ENCODE results near the gene TEX261. TPM values are rescaled to one million over a fixed set of nuclear protein-coding genes. Genes with fewer than 3 reads are reported as not detected.

TEX261 gene
- polyA plus RNA-seq, 2 donors = 17.5 to 23.9 TPM

GRCh38 chr2:70948337-70949003, 46.2 kb downstream of the TEX261 start:
- Histone ChIP-seq H3K27me3 (ENCODE audit: control insufficient read depth in 1 of 2, insufficient read depth in 2 of 2, low read length in 2 of 2) (no peaks in the 10 kb centered on the region), H3K36me3 (ENCODE audit: control insufficient read depth in 2 of 2, insufficient read depth in 2 of 2, low read length in 1 of 2) (no peaks in the 10 kb centered on the region), H3K9me3 (ENCODE audit: control insufficient read depth in 2 of 2, insufficient read depth in 1 of 2, low read depth in 1 of 2, low read length in 1 of 2) (no peaks in the 10 kb centered on the region), H3K4me3 (ENCODE audit: low read depth in 1 of 2, low read length in 2 of 2) (no peak overlapping the region), H3K27ac (ENCODE audit: low read depth in 2 of 2, low read length in 1 of 2) (no peak overlapping the region), H3K4me1 (ENCODE audit: control insufficient read depth in 2 of 2, insufficient read depth in 2 of 2, low read length in 1 of 2) (peaks cover 0 to 2% of the 10 kb centered on the region in 2 donors)
- WGBS, 2 donors = 8 to 12% methylated on average over 27 of the region's 27 CpGs

DNA sequence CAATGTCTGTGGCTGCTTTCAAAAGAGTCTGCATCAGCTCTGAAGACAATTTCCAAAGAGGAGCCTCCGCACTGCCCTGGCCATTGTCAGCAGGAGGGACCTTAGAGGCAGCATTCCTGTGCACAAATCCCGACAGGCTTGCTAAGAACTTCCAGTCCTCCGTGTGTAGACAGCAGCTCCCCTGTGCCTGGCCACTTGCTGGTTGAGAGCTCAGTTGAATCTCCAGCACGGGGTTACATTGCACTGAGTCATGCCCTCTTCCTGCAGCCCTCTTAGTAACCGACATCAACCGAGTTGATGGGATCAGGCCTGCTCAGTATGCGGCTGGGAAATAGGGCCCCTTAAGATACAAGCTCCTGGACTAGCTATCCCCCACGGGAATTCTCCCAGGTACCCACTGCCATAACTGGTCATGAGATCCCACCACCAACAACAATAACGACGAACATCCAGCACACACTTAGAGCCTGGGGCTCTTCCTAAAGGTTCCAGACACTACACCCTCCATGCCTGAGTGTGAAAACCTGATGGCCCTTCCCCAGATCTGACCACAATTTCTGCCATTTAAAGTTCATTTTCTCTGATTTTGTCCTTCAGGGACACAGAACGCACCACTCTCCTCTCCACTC, 47.0 kb downstream of the TEX261 start:
- no peaks in the 10 kb centered on the region for H3K9me3 ChIP-seq (ENCODE audit: control insufficient read depth in 2 of 2, insufficient read depth in 1 of 2, low read depth in 1 of 2, low read length in 1 of 2)
- H3K36me3 ChIP-seq (ENCODE audit: control insufficient read depth in 2 of 2, insufficient read depth in 2 of 2, low read length in 1 of 2) = no peaks in the 10 kb centered on the region
- WGBS, 2 donors = 59 to 61% methylated on average over 11 of the region's 11 CpGs
- no peak overlapping the region for H3K27ac ChIP-seq (ENCODE audit: low read depth in 2 of 2, low read length in 1 of 2)
- no peak overlapping the region for H3K4me3 ChIP-seq (ENCODE audit: low read depth in 1 of 2, low read length in 2 of 2)
- H3K4me1 ChIP-seq (ENCODE audit: control insufficient read depth in 2 of 2, insufficient read depth in 2 of 2, low read length in 1 of 2) = peaks cover 0 to 2% of the 10 kb centered on the region in 2 donors
- H3K27me3 ChIP-seq (ENCODE audit: control insufficient read depth in 1 of 2, insufficient read depth in 2 of 2, low read length in 2 of 2) = no peaks in the 10 kb centered on the region

DNA sequence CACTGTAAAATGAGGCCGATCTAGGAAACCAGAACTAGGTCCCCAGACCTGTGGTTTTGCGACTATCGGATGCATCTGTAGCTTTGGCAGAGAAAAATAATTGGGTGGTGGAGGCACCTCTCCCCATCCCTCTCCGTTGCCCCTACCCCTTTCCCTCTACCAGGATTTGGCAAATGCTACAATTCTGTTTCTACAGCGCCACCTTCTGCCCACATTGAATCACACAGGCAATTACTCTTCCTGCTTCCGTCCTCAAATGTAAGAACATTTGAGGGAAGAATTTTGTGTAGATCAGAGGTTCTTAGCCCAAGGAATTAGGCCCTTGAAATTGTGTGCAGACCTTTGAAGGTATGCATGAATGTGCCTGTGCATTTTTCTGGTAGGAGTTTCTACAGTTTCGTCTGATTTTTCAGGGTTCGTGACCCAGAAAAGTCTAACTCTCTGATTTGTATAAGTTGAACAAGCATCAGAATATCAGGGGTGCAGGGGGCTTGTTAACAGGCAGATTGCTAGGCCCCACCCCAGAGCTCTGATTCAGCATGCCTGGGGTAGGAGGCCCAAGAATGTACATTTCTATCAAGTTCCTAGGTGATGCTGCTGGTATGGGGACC, 47.7 kb downstream of the TEX261 start:
- 21 to 23% methylated on average over 8 of the region's 8 CpGs for WGBS, 2 donors
- H3K27me3 ChIP-seq (ENCODE audit: control insufficient read depth in 1 of 2, insufficient read depth in 2 of 2, low read length in 2 of 2) = no peaks in the 10 kb centered on the region
- no peak overlapping the region for H3K4me3 ChIP-seq (ENCODE audit: low read depth in 1 of 2, low read length in 2 of 2)
- H3K4me1 ChIP-seq (ENCODE audit: control insufficient read depth in 2 of 2, insufficient read depth in 2 of 2, low read length in 1 of 2) = peaks cover 0 to 2% of the 10 kb centered on the region in 2 donors
- H3K27ac ChIP-seq (ENCODE audit: low read depth in 2 of 2, low read length in 1 of 2) = no peak overlapping the region
- H3K9me3 ChIP-seq (ENCODE audit: control insufficient read depth in 2 of 2, insufficient read depth in 1 of 2, low read depth in 1 of 2, low read length in 1 of 2) = no peaks in the 10 kb centered on the region
- no peaks in the 10 kb centered on the region for H3K36me3 ChIP-seq (ENCODE audit: control insufficient read depth in 2 of 2, insufficient read depth in 2 of 2, low read length in 1 of 2)

GRCh38 chr2:70944111-70944690, 50.5 kb downstream of the TEX261 start:
- WGBS, 2 donors = 81 to 91% methylated on average over 4 of the region's 4 CpGs
- Histone ChIP-seq H3K4me3 (ENCODE audit: low read depth in 1 of 2, low read length in 2 of 2) (no peak overlapping the region), H3K9me3 (ENCODE audit: control insufficient read depth in 2 of 2, insufficient read depth in 1 of 2, low read depth in 1 of 2, low read length in 1 of 2) (no peaks in the 10 kb centered on the region), H3K27ac (ENCODE audit: low read depth in 2 of 2, low read length in 1 of 2) (no peak overlapping the region), H3K36me3 (ENCODE audit: control insufficient read depth in 2 of 2, insufficient read depth in 2 of 2, low read length in 1 of 2) (no peaks in the 10 kb centered on the region), H3K27me3 (ENCODE audit: control insufficient read depth in 1 of 2, insufficient read depth in 2 of 2, low read length in 2 of 2) (no peaks in the 10 kb centered on the region), H3K4me1 (ENCODE audit: control insufficient read depth in 2 of 2, insufficient read depth in 2 of 2, low read length in 1 of 2) (peaks cover 0 to 2% of the 10 kb centered on the region in 2 donors)

- Histone ChIP-seq H3K27me3 (ENCODE audit: control insufficient read depth in 1 of 2, insufficient read depth in 2 of 2, low read length in 2 of 2) (no peaks in the 10 kb centered on the region), H3K36me3 (ENCODE audit: control insufficient read depth in 2 of 2, insufficient read depth in 2 of 2, low read length in 1 of 2) (no peaks in the 10 kb centered on the region), H3K4me3 (ENCODE audit: low read depth in 1 of 2, low read length in 2 of 2) (no peak overlapping the region), H3K9me3 (ENCODE audit: control insufficient read depth in 2 of 2, insufficient read depth in 1 of 2, low read depth in 1 of 2, low read length in 1 of 2) (no peaks in the 10 kb centered on the region), H3K27ac (ENCODE audit: low read depth in 2 of 2, low read length in 1 of 2) (no peak overlapping the region), H3K4me1 (ENCODE audit: control insufficient read depth in 2 of 2, insufficient read depth in 2 of 2, low read length in 1 of 2) (no peaks in the 10 kb centered on the region)
- WGBS, 2 donors = 76 to 82% methylated on average over 9 to 11 of the region's 11 CpGs
Measured at GRCh38 chr2:70943205-70943871, 51.3 kb downstream of the TEX261 start.

DNA sequence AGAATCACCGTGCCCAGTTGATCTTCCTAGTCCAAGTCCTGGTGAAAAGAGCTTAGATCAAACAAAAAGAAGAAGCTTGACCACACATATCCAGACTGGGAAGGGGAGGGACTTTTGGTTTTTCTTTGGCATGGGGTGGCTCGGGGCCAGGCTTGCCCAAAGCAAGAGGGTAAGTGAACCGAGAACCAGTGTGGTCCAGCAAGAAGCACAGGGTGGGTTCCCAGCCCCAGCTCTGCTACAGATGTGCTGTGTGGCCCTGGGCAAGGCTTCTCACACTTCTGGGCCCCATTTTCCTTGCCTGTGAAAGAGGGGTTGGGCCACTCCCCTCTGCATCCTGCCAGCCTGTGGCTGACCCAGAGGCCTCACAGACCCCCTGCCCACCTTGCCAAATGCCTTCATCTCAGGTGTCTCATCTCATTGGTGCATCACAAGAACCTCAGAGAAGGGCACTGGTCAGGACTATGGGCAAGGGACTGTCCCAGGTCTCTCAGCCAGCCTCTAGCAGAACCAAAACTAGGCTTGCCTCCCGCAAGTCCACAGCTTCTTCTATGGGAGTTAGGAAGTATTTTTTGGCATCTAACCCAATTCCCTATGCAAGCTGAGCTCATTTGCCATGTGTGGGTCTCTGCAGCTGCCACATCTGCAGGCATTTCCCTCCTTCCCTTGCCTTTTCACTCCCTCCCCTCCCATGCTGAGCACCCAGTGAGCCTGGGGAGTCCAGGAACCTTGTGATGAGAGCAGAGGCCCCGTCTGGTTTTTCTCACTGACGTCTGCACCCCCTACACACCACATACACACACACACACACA, 52.1 kb downstream of the TEX261 start:
- Histone ChIP-seq H3K27me3 (ENCODE audit: control insufficient read depth in 1 of 2, insufficient read depth in 2 of 2, low read length in 2 of 2) (no peaks in the 10 kb centered on the region), H3K4me1 (ENCODE audit: control insufficient read depth in 2 of 2, insufficient read depth in 2 of 2, low read length in 1 of 2) (no peaks in the 10 kb centered on the region), H3K9me3 (ENCODE audit: control insufficient read depth in 2 of 2, insufficient read depth in 1 of 2, low read depth in 1 of 2, low read length in 1 of 2) (no peaks in the 10 kb centered on the region), H3K4me3 (ENCODE audit: low read depth in 1 of 2, low read length in 2 of 2) (no peak overlapping the region), H3K27ac (ENCODE audit: low read depth in 2 of 2, low read length in 1 of 2) (no peak overlapping the region), H3K36me3 (ENCODE audit: control insufficient read depth in 2 of 2, insufficient read depth in 2 of 2, low read length in 1 of 2) (no peaks in the 10 kb centered on the region)
- WGBS, 2 donors = 63 to 68% methylated on average over 6 of the region's 6 CpGs

DNA sequence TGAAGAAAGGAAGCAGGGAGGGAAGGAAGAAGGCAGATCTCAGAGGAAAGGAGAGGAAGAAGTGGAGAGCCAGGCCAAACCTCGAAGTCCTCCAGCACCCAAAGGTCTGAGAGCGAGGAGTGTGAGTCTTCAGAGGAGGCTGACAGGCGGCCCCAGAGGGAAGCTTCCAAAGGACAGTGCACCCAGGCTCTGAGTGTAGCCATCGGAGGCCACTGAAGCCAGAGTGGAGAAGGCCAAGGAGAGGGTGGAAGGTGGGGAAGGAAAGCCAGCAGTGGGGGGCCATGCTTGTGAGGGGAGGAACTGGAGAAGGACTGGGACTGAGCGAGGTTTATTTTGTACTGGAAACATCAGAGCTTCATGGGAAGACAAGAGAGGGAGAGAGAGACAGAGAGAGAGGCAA, 53.0 kb downstream of the TEX261 start:
- Histone ChIP-seq H3K27ac (ENCODE audit: low read depth in 2 of 2, low read length in 1 of 2) (no peak overlapping the region), H3K36me3 (ENCODE audit: control insufficient read depth in 2 of 2, insufficient read depth in 2 of 2, low read length in 1 of 2) (no peaks in the 10 kb centered on the region), H3K27me3 (ENCODE audit: control insufficient read depth in 1 of 2, insufficient read depth in 2 of 2, low read length in 2 of 2) (no peaks in the 10 kb centered on the region), H3K4me3 (ENCODE audit: low read depth in 1 of 2, low read length in 2 of 2) (no peak overlapping the region), H3K9me3 (ENCODE audit: control insufficient read depth in 2 of 2, insufficient read depth in 1 of 2, low read depth in 1 of 2, low read length in 1 of 2) (no peaks in the 10 kb centered on the region), H3K4me1 (ENCODE audit: control insufficient read depth in 2 of 2, insufficient read depth in 2 of 2, low read length in 1 of 2) (no peaks in the 10 kb centered on the region)
- 76 to 82% methylated on average over 5 of the region's 5 CpGs for WGBS, 2 donors

- H3K4me1 ChIP-seq (ENCODE audit: control insufficient read depth in 2 of 2, insufficient read depth in 2 of 2, low read length in 1 of 2) = no peaks in the 10 kb centered on the region
- H3K36me3 ChIP-seq (ENCODE audit: control insufficient read depth in 2 of 2, insufficient read depth in 2 of 2, low read length in 1 of 2) = no peaks in the 10 kb centered on the region
- H3K4me3 ChIP-seq (ENCODE audit: low read depth in 1 of 2, low read length in 2 of 2) = no peak overlapping the region
- H3K27me3 ChIP-seq (ENCODE audit: control insufficient read depth in 1 of 2, insufficient read depth in 2 of 2, low read length in 2 of 2) = no peaks in the 10 kb centered on the region
- H3K9me3 ChIP-seq (ENCODE audit: control insufficient read depth in 2 of 2, insufficient read depth in 1 of 2, low read depth in 1 of 2, low read length in 1 of 2) = no peaks in the 10 kb centered on the region
- WGBS, 2 donors = 63 to 74% methylated on average over 6 of the region's 6 CpGs
- H3K27ac ChIP-seq (ENCODE audit: low read depth in 2 of 2, low read length in 1 of 2) = no peak overlapping the region
Measured at GRCh38 chr2:70941186-70941585, 53.5 kb downstream of the TEX261 start.

All from esophagus (tissue), 2 donors.